NCI-H2081 (cell line): Measurements from ENCODE around the gene GSC2.
"Not testable (repeated sequence)": the region's sequence is repeated elsewhere in the genome, so short reads cannot be mapped to it uniquely, and the experiment has no call there.

Experiments
- DNase-seq, 2 experiments: peaks; one replicate each; lab custom pipeline; 2025; lab: John Stamatoyannopoulos, UW

The GSC2 gene

GRCh38 chr22:19178065-19178656, 28.1 kb upstream of the GSC2 start:
- DNase-seq = peak in 1 of 2 experiments; percentile 39

DNA sequence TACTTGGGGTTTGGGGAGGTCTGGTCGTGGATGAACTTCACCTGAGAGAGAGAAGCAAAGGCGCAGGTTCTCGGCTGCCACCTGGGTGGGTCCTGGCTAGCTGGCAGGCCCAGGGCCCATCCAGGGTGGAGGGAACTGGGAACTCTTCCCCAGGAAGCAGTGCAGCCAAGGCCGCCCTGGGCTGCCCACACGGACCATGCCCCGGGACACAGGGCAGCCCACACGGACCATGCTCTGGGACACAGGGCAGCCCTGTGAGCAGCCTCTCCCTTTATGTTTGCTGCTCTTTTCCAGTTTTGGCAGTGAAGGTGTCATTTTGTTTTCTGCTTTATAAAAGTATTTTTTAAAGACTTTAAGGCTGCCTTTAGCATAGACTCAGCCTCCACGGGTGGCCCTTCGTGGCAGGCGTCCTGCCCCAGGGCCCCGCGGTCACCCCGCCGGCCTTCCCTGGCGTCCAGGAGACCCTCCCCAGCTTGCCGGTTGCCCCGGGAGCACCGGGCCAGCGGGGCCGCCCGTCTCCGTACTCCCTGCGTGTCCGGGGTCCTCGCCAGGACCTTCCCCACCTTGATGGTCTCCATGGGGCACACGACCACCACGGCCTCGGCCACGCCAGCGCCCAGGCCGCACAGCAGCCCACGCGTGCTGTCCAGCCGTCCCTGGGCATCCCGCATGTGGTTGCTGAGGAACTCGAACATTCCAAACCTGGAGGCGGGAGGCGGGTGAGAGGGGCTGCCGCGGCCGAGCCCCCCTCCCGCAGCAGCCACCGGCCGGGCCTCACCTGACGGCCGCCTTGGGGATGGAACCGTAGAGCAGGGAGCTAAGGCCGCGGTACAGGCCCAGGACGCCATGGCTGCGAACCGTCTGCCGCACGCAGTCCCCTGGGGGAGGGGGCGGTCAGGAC, 27.3 kb upstream of the GSC2 start:
- no peak for DNase-seq

- no peak for DNase-seq
These were observed 26.6 kb upstream of the GSC2 start for GRCh38 chr22:19176732-19177131.

DNA sequence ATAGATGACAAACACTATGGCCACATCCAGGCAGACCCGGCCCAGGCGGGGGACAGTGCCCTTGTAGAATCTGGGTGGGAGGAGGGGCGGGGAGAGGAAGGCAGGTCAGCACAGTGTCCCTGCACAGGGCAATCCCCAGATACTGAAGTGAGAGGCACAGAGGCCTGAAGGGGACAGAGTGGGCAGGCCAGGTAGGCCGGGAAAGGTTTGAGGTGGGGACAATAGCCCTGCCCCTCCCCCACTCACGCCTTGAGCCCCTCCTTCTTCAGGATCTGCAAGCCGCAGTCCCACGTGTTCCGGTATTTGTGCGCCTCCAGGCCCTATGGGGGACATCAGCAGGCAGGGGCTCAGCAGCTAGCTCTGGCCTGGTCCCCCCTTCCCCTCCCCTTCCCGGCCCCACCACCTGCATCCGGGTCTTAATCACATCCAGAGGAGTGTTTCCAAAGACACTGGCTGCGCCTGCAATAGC, 26.1 kb upstream of the GSC2 start:
- no peak for DNase-seq

DNA sequence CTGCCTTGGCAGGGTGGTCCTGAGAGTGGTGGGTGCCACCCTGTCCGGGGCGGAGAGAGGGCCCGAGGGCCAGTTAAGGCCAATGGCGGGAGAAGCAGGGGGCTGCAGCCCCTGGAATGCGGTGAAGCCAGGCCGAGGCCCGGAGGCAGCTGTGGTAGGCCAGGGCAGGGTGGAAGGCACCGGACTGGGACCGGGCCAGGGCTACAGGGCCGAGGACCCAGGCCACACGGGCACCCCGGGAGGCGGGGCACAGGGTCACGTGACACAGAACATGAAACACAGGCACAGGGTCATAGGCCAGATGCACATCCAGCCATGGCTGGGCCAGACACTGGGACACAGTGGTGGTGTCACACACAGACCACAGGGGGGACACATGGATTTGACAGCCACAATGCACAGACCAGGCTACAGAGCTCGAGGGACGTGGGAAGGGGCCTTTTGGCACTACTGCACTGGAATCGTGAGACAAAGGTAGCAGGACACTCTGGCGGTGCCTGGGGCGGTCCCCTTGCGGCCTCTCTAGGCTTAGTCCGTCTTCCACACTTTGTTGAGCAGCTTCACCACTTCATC, 25.6 kb upstream of the GSC2 start:
- DNase-seq = no peak

- no peak for DNase-seq
These were observed 25.0 kb upstream of the GSC2 start for GRCh38 chr22:19175026-19175601.

- no peak for DNase-seq
These were observed 24.3 kb upstream of the GSC2 start for GRCh38 chr22:19174106-19175025.

DNA sequence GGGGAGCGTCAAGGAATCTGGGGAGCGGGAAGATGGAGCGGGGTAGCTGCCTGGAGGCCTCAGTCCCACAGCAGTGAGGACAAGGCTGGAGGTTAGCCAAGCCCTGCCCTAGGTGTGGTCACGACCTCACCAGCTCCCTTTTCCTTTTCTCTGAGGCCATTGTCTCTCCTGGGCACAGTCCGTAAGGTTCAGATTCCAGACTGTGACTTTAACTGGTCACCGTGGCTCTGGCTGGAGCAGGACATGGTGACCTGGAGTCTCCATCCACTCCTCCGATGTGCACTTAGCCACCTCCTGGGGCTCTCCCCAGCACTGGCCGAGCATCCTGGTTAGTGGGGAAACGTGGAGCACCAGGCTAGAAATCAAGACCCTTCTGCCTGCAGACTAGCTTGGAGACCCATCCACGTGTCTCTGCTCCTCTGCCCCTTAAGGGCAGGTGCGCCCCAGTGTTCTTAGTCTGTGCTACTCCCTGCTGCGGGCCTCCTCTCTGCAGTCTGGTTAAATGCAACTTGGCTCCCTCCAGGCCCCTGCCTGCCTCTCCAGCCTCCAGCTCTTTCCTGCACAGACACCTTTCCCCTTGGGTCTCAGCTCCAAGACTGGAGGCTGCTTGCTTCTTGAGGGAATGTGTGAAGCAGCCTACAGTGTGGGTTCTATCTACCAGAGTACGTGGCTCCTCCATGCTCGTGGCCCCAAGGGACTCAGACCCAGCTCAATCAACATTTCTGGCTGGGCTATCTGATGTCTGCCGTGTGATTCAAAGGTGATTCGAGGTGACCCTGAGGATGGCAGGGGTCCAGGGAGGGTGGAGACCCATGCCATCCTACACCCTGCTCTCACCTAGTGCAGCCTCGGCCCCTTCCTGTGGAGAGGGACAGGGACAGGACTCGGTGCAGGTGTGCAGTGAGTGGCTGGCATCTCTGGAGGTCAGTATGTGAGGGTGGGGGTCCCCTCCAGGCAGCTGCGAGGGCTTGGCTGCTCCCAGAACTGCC, 23.2 kb upstream of the GSC2 start:
- DNase-seq = no peak

DNA sequence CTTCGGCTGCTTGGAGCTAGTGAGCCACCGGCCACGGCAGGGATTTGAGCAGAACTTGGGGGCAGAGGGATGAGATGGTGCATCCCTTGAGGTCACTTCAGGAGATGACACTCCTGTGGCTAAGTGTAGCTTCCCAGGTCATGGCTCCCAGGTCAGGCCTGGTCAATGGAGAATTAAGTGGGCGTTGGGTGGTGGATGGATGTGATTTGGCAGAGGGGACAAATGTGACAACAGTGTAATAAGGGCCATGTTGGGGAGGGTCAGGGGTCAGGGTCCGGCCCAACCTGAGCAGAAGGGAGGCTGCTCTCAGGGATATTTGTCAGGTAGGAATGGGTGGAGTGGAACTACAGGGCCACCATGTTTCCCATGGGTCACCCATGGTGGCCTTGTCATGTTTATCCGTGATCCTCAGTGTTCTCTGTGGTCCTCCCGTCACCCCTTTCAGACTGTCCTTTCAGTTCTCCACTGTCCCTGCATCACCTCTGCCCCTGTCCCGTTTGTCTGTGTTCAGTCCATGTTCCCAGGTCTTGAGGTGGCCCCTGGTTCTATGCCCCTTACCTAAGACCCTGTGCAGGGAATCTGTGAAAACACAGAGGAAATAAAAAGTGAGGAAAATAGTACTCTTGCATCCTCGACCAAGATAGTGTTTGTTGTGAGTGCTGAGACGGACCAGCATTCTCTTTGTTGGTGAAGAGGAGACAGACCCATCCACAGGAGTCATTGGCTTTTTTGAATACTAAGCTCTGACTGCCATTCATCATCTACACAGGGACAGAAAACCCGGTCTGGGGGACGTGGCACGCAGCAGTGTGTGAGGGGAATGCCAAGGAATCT, 22.3 kb upstream of the GSC2 start:
- no peak for DNase-seq

- DNase-seq = no peak
These were observed 19.8 kb upstream of the GSC2 start for GRCh38 chr22:19169947-19170318.

- DNase-seq = no peak
These were observed 19.2 kb upstream of the GSC2 start for GRCh38 chr22:19169002-19169946.

GRCh38 chr22:19168088-19168890, 18.2 kb upstream of the GSC2 start:
- DNase-seq = no peak

- DNase-seq = no peak
These were observed 17.2 kb upstream of the GSC2 start for GRCh38 chr22:19167106-19167869.

GRCh38 chr22:19166421-19166820, 16.3 kb upstream of the GSC2 start:
- DNase-seq = no peak

- DNase-seq = no peak
These were observed 14.3 kb upstream of the GSC2 start for GRCh38 chr22:19164425-19164824.

- not testable (repeated sequence) for DNase-seq
These were observed 8.6 kb upstream of the GSC2 start for GRCh38 chr22:19158649-19159048.

- DNase-seq = not testable (repeated sequence)
These were observed 6.0 kb upstream of the GSC2 start for GRCh38 chr22:19156109-19156508.
